Activated CD8-positive, alpha-beta T cell treated with anti-CD3 and anti-CD28 coated beads for 36 hours (primary cell): ENCODE measurements around the gene UAP1. TPM values are rescaled to one million over a fixed set of nuclear protein-coding genes. Genes with fewer than 3 reads are reported as not detected.

ENCODE experiments used
- ATAC-seq: fragments of 200-7000 bp; cut with Tn5 transposase; one replicate; pipeline ENCODE4 v1.10.0; 2021; ENCODE audit warnings: mild to moderate bottlenecking, moderate library complexity
- CTCF ChIA-PET: fragments of 350-600 bp; sonication (Branson Sonifier 250); formaldehyde crosslinking; loops from one replicate; lab custom pipeline; 2021; ENCODE audit warnings: antibody characterized with exemption; lab: Charles Lee
- POLR2A ChIA-PET: fragments of 350-600 bp; sonication (Branson Sonifier 250); formaldehyde crosslinking; loops from one replicate; lab custom pipeline; 2021; ENCODE audit warnings: antibody characterized with exemption; lab: Charles Lee
- DNase-seq: peaks from one replicate; pipeline ENCODE4 v3.0.0-alpha.2; 2020
- H3K27ac Mint-ChIP-seq: one replicate; pipeline ENCODE4 v1.8.0; 2021; ENCODE audit warnings: mild to moderate bottlenecking, mixed read lengths
- H3K27me3 Mint-ChIP-seq: one replicate; pipeline ENCODE4 v1.8.0; 2021; ENCODE audit warnings: mixed read lengths
- H3K36me3 Mint-ChIP-seq: one replicate; pipeline ENCODE4 v1.8.0; 2021; ENCODE audit warnings: low read depth, mixed read lengths
- H3K4me1 Mint-ChIP-seq: one replicate; pipeline ENCODE4 v1.8.0; 2021; ENCODE audit warnings: low read depth, mixed read lengths
- H3K4me3 Mint-ChIP-seq: one replicate; pipeline ENCODE4 v1.8.0; 2021; ENCODE audit warnings: mild to moderate bottlenecking, moderate library complexity, mixed read lengths
- H3K9me3 Mint-ChIP-seq: one replicate; pipeline ENCODE4 v1.8.0; 2021; ENCODE audit warnings: mixed read lengths
- CTCF ChIP-seq: fragments of 200-600 bp; IDR thresholded peaks from one replicate; pipeline ENCODE4 v1.8.0; 2022; ENCODE audit warnings: antibody characterized with exemption, mild to moderate bottlenecking
- intact Hi-C: fragments of 100-400 bp; cut with micrococcal nuclease; formaldehyde crosslinking; loops from one replicate; pipeline ENCODE4 v1.10.0; 2022
- total RNA-seq, 2 experiments: library from RNA; stranded (reverse); gene quantifications; one replicate each; pipeline ENCODE4 v1.2.3, GENCODE V29; 2021

UAP1 gene
- total RNA-seq, 2 experiments from 2014 or later, result 37.9 to 40.6 TPM

- intact Hi-C loops, result no loop called here
- Mint-ChIP-seq H3K27me3 (no peaks in the 10 kb centered on the region), H3K9me3 (peaks cover 7% of the 10 kb centered on the region), H3K4me1 (no peaks in the 10 kb centered on the region), H3K4me3 (no peak overlapping the region), H3K36me3 (peaks cover 3% of the 10 kb centered on the region), H3K27ac (no peak overlapping the region)
- ChIA-PET CTCF (no interaction called here), POLR2A (interaction anchor here (0.7 kb wide), 1 partner anchor 190 kb away, joined by 3 read pairs; no protein-coding TSS in a partner anchor)
- no peak for TF ChIP-seq CTCF
- DNase-seq (no peak), ATAC-seq (peak; percentile 42)
Measured at GRCh38 chr1:162548170-162548569, 13.4 kb upstream of the UAP1 start.

GRCh38 chr1:162549001-162549400, 12.5 kb upstream of the UAP1 start:
- no peak for TF ChIP-seq CTCF
- no peak overlapping the region for H3K27ac Mint-ChIP-seq
- DNase-seq, result no peak
- ChIA-PET CTCF (no interaction called here), POLR2A (no interaction called here)
- no peak overlapping the region for H3K4me3 Mint-ChIP-seq
- H3K4me1 Mint-ChIP-seq, result no peaks in the 10 kb centered on the region
- peaks cover 3% of the 10 kb centered on the region for H3K36me3 Mint-ChIP-seq
- H3K27me3 Mint-ChIP-seq, result no peaks in the 10 kb centered on the region
- intact Hi-C loops, result no loop called here
- peaks cover 2% of the 10 kb centered on the region for H3K9me3 Mint-ChIP-seq
- no peak for ATAC-seq

GRCh38 chr1:162550925-162551324, 10.6 kb upstream of the UAP1 start:
- intact Hi-C loops, result no loop called here
- no peak for TF ChIP-seq CTCF
- ChIA-PET CTCF (interaction anchor here (1.0 kb wide), 1 partner anchor 25 kb away, joined by 3 read pairs; no protein-coding TSS in a partner anchor), POLR2A (no interaction called here)
- Mint-ChIP-seq H3K36me3 (no peaks in the 10 kb centered on the region), H3K9me3 (no peaks in the 10 kb centered on the region), H3K4me1 (no peaks in the 10 kb centered on the region), H3K27ac (no peak overlapping the region), H3K4me3 (no peak overlapping the region), H3K27me3 (no peaks in the 10 kb centered on the region)
- ATAC-seq, result no peak
- DNase-seq, result no peak

- no peak for ATAC-seq
- H3K27me3 Mint-ChIP-seq, result no peaks in the 10 kb centered on the region
- TF ChIP-seq CTCF, result no peak
- no peak overlapping the region for H3K4me3 Mint-ChIP-seq
- no peaks in the 10 kb centered on the region for H3K36me3 Mint-ChIP-seq
- no peaks in the 10 kb centered on the region for H3K9me3 Mint-ChIP-seq
- DNase-seq, result no peak
- ChIA-PET POLR2A (no interaction called here), CTCF (no interaction called here)
- no peaks in the 10 kb centered on the region for H3K4me1 Mint-ChIP-seq
- H3K27ac Mint-ChIP-seq, result no peak overlapping the region
- intact Hi-C loops, result no loop called here
Measured at GRCh38 chr1:162551969-162552683, 9.4 kb upstream of the UAP1 start.

GRCh38 chr1:162552684-162553252, 8.8 kb upstream of the UAP1 start:
- CTCF ChIA-PET, result no interaction called here

More at GRCh38 chr1:162552684-162553252, 8.8 kb upstream of the UAP1 start:
- no peak overlapping the region for H3K27ac Mint-ChIP-seq
- POLR2A ChIA-PET, result no interaction called here
- no peaks in the 10 kb centered on the region for H3K9me3 Mint-ChIP-seq
- no peaks in the 10 kb centered on the region for H3K4me1 Mint-ChIP-seq
- H3K36me3 Mint-ChIP-seq, result no peaks in the 10 kb centered on the region
- DNase-seq, result no peak
- no peak overlapping the region for H3K4me3 Mint-ChIP-seq
- H3K27me3 Mint-ChIP-seq, result no peaks in the 10 kb centered on the region
- intact Hi-C loops, result no loop called here
- no peak for TF ChIP-seq CTCF
- no peak for ATAC-seq
